ENCODE results near the gene BLOC1S3.

BLOC1S3 gene

GRCh38 chr19:45136507-45137178, 41.9 kb upstream of the BLOC1S3 start:
- Histone ChIP-seq H3K9me3 (ENCODE audit: control insufficient read depth, insufficient read depth, low read length) (no peaks in the 10 kb centered on the region), H3K4me2 (ENCODE audit: low read length) (peak overlapping the region; percentile 74), H4K20me1 (ENCODE audit: control insufficient read depth, insufficient read depth, low read depth, low read length) (no peaks in the 10 kb centered on the region), H3K36me3 (ENCODE audit: control insufficient read depth, low read length) (peaks cover 14% of the 10 kb centered on the region), H3K4me1 (ENCODE audit: control insufficient read depth, low read length) (peaks cover 52% of the 10 kb centered on the region), H3K4me3 (ENCODE audit: low read length) (peak overlapping the region; percentile 55), H3K27me3 (ENCODE audit: control insufficient read depth, low read length) (no peaks in the 10 kb centered on the region), H3K79me2 (ENCODE audit: control insufficient read depth, low read length) (peaks cover 70% of the 10 kb centered on the region), H3K27ac (ENCODE audit: low read depth, low read length) (peak overlapping the region; percentile 62), H3F3A (ENCODE audit: control insufficient read depth, insufficient read depth) (peaks cover 10% of the 10 kb centered on the region), H3K9me2 (replicated peaks; ENCODE audit: control insufficient read depth, low read length) (no peaks in the 10 kb centered on the region)
- TF ChIP-seq CTCF (IDR thresholded peaks at IDR 0.05; ENCODE audit: low read depth, low read length, poor library complexity, severe bottlenecking) (no peak), EZH2phosphoT487 (IDR thresholded peaks at IDR 0.05; ENCODE audit: borderline replicate concordance, low read length) (no peak)

- Histone ChIP-seq H3K4me3 (ENCODE audit: low read length) (peak overlapping the region; percentile 55), H3K79me2 (ENCODE audit: control insufficient read depth, low read length) (peaks cover 64% of the 10 kb centered on the region), H4K20me1 (ENCODE audit: control insufficient read depth, insufficient read depth, low read depth, low read length) (no peaks in the 10 kb centered on the region), H3K27me3 (ENCODE audit: control insufficient read depth, low read length) (no peaks in the 10 kb centered on the region), H3K4me2 (ENCODE audit: low read length) (peak overlapping the region; percentile 74), H3F3A (ENCODE audit: control insufficient read depth, insufficient read depth) (peaks cover 10% of the 10 kb centered on the region), H3K27ac (ENCODE audit: low read depth, low read length) (peak overlapping the region; percentile 62), H3K9me3 (ENCODE audit: control insufficient read depth, insufficient read depth, low read length) (no peaks in the 10 kb centered on the region), H3K9me2 (replicated peaks; ENCODE audit: control insufficient read depth, low read length) (no peaks in the 10 kb centered on the region), H3K4me1 (ENCODE audit: control insufficient read depth, low read length) (peaks cover 52% of the 10 kb centered on the region), H3K36me3 (ENCODE audit: control insufficient read depth, low read length) (peaks cover 16% of the 10 kb centered on the region)
- TF ChIP-seq EZH2phosphoT487 (IDR thresholded peaks at IDR 0.05; ENCODE audit: borderline replicate concordance, low read length) (no peak), CTCF (IDR thresholded peaks at IDR 0.05; ENCODE audit: low read depth, low read length, poor library complexity, severe bottlenecking) (no peak)
These were observed 41.3 kb upstream of the BLOC1S3 start for GRCh38 chr19:45137179-45137761.

GRCh38 chr19:45138303-45138751, 40.3 kb upstream of the BLOC1S3 start:
- H3K4me2 ChIP-seq (ENCODE audit: low read length) = no peak overlapping the region; the same call in 1 of the 2 replicates
- H3K9me3 ChIP-seq (ENCODE audit: control insufficient read depth, insufficient read depth, low read length) = no peaks in the 10 kb centered on the region
- peaks cover 10% of the 10 kb centered on the region for H3F3A ChIP-seq (ENCODE audit: control insufficient read depth, insufficient read depth)
- no peak overlapping the region for H3K4me3 ChIP-seq (ENCODE audit: low read length)
- H3K79me2 ChIP-seq (ENCODE audit: control insufficient read depth, low read length) = peaks cover 54% of the 10 kb centered on the region
- no peaks in the 10 kb centered on the region for H3K27me3 ChIP-seq (ENCODE audit: control insufficient read depth, low read length)
- H3K9me2 ChIP-seq (replicated peaks; ENCODE audit: control insufficient read depth, low read length) = no peaks in the 10 kb centered on the region
- no peak overlapping the region for H3K27ac ChIP-seq (ENCODE audit: low read depth, low read length)
- no peak for TF ChIP-seq CTCF (IDR thresholded peaks at IDR 0.05; ENCODE audit: low read depth, low read length, poor library complexity, severe bottlenecking)
- no peak for TF ChIP-seq EZH2phosphoT487 (IDR thresholded peaks at IDR 0.05; ENCODE audit: borderline replicate concordance, low read length)
- peaks cover 19% of the 10 kb centered on the region for H3K36me3 ChIP-seq (ENCODE audit: control insufficient read depth, low read length)
- H3K4me1 ChIP-seq (ENCODE audit: control insufficient read depth, low read length) = peaks cover 51% of the 10 kb centered on the region
- no peaks in the 10 kb centered on the region for H4K20me1 ChIP-seq (ENCODE audit: control insufficient read depth, insufficient read depth, low read depth, low read length)

Data from DOHH2 (cell line).